ENCODE results near the gene TCEAL1.

Gene TCEAL1

GRCh38 chrX:103674531-103675454, 46.0 kb downstream of the TCEAL1 start:
- Mint-ChIP-seq H3K4me3 (no peak overlapping the region), H3K27me3 (ENCODE audit: low read depth, poor library complexity) (peaks cover 4% of the 10 kb centered on the region), H3K4me1 (no peaks in the 10 kb centered on the region), H3K27ac (no peak overlapping the region), H3K36me3 (ENCODE audit: low read depth) (peaks cover 36% of the 10 kb centered on the region), H3K9me3 (peaks cover 3% of the 10 kb centered on the region)
- no peak for DNase-seq
- no peak for TF ChIP-seq CTCF (IDR thresholded peaks at IDR 0.05)

GRCh38 chrX:103678199-103678993, 49.6 kb downstream of the TCEAL1 start:
- H3K4me1 Mint-ChIP-seq = no peaks in the 10 kb centered on the region
- H3K9me3 Mint-ChIP-seq = no peaks in the 10 kb centered on the region
- no peak overlapping the region for H3K27ac Mint-ChIP-seq
- DNase-seq = no peak
- no peak overlapping the region for H3K4me3 Mint-ChIP-seq
- H3K27me3 Mint-ChIP-seq (ENCODE audit: low read depth, poor library complexity) = no peaks in the 10 kb centered on the region
- H3K36me3 Mint-ChIP-seq (ENCODE audit: low read depth) = peaks cover 54% of the 10 kb centered on the region
- TF ChIP-seq CTCF (IDR thresholded peaks at IDR 0.05) = no peak

Data from nephron progenitor cell (in vitro differentiated cells).